Stimulated activated naive CD4-positive, alpha-beta T cell treated with Interleukin-2 at 50 U/mL for 16 hours (primary cell): ENCODE data around the gene ZNF223.

ENCODE experiments used
- DNase-seq: peaks from one replicate; lab custom pipeline; 2025; lab: John Stamatoyannopoulos, UW

Gene ZNF223

DNA sequence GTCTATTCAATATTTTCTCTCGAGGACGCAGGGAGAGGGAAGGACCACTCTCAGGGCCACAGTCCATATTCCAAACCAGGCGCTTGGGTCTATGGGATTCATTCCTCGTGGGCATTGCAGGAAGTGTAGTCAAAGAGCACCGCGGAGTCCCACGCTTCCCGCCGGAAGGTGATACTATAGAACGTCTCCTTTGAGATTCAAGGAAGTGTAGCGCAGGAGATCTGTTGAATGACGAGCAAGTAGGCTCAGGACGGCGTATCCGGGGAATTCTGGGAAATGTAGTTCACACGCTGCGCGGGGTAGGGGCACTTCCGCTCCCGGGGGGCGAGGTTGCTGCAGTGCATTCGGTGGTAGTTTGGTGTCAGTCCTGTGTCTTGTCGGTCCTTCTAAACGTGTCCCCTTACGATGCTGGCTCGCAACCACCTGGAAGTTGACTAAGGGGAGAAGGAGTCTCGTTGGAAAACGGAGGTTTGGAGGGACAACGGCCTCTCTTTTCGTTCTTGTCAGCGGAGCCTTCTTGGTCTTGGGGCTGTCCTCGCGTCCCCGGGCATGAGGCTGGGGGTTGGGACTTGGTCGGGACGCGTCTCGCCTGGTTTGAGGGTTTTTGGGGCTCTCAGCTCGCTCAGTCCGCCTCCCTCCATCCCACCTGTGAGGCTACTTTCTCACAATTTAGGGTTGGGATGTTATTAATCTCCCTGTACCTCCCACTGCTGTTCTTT is 20.1 kb downstream of the ZNF223 start, which contains the start of gene ZNF284:
Gene ZNF284, plus strand, starts transcription at position 336 of the 719 bp plus-strand sequence. CDS start 4,231 bp downstream, outside the sequence.
- DNase-seq: peak; percentile 75

DNA sequence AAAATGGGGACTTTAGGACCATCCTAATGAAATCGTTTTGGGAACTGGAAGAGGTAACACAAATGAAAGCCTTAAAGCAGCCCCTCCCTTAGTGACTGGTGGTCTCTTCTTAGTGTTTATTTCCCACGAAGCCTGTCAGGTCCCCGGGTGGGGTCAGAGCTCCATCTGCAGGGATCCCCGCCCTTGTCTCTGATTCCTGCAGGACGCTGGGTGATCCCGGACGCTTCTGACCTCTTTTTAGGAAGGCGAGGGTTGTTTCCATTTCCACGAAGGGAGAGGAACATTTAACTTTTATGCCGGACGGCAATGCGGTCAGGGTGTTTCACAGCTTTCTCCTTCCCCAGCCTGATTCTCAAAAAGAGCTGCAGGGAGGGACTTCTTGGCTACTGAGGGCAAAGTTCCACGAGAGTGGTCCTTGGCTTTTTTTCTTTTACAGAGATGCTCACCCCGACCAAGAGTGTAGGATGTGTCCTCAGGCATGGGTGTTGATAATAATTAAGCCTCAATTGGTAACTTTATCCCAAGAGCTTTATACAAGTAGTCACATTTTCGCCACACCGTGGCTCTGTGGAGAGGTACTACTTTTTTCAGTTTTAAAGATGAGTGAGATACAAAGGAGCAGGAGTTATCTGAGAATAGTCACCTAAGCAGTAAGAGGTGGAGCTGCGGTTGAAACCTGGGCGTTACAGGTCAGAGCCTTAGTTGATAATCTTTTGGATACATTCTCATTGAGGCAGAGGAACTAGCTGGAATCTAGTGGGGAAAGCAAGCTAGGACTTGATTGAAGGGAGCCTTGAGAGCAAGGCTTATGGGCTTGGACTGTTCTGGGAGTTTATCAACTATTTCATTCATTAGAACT is 20.9 kb downstream of the ZNF223 start:
- DNase-seq: no peak

DNA sequence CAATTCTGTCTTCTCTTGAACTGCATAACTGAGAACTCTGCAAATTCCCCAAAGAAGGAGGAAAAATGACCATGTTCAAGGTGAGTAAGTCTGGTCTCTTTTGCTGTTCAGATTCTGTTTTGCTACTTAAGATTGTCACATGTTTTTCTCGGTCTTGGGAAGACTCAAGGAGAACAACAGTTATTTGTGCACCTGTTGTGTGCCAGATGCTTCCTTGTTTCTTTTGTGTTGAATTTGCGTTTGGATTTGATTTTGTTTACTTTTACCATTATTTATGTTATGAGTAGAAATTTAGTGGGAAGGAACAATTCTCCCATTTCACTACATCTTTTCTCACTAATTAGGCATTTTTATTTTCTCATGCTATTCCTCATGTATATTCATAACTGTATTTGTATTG is 24.5 kb downstream of the ZNF223 start:
- no peak for DNase-seq

DNA sequence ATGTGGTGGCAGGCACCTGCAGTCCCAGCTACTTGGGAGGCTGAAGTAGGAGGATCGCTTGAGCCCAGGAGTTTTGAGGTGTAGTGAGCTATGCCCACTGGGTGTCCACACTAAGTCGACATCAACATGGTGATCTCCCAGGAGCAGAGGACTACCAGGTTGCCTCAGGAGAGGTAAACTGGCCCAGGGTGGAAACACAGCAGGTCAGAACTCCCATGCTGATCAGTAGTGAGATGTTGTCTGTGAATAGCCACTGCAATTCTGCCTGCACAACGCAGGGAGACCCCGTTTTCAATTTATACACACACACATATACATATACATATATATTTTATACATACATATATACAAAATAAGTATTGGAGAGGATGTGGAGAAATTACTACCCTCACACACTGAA is 40.3 kb downstream of the ZNF223 start:
- no peak for DNase-seq

DNA sequence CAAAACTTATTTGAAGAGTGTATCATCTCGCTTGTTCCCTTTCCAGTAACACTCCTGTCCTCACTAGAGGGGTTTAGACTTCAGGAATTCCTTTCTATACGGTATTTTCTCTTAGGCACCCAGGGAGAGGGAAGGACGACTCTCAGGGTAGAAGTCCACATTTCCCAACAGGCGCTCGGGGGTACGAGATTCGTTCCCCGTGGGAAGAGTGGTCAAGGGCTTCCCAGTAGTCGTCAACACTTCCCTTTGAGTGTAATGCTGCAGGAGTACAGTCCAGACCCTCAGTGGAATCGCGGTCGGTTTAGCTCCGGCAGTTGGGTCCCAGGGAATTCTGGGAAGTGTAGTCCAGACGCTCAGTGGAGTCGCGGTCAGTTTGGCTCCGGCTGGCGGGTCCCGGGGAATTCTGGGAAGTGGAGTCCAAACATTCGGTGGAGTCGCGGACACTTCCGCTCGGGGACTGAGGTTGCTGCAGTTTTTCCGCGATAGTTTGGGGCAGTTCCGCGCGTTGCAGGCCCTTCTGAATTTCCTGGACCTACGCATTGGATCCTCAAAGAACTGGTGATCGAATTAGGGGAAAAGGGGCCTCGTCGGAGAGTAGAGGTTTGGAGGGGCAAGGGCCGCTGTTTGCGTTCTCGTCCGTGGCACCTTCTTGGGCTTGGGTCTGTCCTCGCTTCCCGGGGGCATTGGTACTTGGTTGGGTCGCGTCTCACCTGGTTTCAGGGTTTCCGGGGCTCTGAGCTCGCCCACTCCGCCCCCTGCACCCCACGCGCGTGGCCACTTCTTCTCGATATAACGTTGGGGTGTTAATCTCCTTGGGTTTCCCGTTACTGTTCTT is 42.3 kb downstream of the ZNF223 start, which contains the start of gene ZNF224:
Gene ZNF224, plus strand, starts transcription at position 431 of the 835 bp plus-strand sequence. CDS start 3,513 bp downstream, outside the sequence.
- peak; percentile 83 for DNase-seq

DNA sequence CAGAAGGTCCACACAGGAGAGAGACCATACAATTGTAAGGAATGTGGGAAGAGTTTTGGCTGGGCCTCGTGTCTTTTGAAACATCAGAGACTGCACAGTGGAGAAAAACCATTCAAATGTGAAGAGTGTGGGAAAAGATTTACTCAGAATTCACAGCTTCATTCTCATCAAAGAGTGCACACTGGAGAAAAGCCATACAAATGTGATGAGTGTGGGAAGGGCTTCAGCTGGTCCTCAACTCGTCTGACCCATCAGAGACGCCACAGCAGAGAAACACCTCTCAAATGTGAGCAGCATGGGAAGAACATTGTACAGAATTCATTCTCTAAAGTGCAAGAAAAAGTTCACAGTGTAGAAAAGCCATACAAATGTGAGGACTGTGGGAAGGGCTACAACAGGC is 55.9 kb downstream of the ZNF223 start:
- no peak for DNase-seq

DNA sequence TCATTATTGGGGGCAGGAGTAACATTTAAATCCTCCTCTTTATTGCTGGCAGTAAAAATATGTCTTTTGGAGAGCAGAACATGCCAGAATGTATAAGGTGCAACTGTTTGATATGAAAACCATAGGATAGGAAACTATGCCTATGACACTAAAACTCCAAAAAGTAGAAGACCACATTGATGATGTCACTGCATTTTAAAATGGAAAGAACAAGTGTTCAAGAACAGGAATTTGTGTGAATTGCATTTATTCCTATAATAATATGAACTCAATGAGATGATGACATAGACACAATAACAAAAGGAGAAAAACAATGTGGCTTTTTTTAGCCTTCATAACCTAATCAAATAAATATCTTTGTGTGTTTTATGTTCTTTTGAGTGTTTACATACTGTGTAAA is 57.6 kb downstream of the ZNF223 start:
- DNase-seq: no peak

DNA sequence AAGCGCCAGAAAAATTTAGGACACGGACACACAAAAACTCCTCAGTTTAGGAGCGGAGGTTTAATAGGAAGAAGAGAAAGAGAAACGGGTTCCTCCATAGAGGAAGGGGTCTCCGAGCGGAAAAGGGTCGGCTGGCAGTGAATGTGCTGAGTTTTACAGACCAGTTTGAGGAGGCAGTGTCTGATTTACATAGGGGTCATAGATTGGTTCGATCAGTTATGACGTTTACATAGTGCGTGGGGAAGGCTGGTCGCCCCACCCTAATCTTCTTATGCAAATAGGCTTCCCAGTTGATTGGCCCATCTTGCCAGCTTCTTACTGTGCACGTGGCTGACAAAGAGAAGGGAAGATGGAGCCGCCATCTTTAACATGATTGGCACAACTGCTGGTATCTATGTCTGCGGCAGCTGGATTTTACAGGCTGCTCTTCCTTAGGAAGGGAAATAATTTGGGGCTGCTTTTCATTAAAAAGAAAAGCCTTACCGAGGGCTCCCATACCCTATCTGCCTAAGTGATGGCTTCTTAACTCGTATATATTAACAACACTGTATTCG is 60.2 kb downstream of the ZNF223 start:
- no peak for DNase-seq

DNA sequence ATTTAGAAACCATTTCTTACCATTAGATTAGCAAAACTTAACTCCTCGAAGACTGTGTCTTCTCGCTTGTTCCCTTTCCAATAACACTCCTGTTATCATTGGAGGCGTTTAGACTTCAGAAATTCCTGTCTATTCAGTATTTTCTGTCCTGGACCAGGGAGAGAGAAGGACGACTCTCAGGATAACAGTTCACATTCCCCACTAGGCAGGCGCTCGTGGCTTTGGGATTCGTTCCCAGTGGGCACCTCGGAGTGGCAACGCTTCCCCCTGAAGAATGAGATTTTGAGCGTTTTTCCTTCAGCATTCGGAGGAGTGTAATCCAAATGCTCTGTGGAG is 60.9 kb downstream of the ZNF223 start:
- DNase-seq: no peak

DNA sequence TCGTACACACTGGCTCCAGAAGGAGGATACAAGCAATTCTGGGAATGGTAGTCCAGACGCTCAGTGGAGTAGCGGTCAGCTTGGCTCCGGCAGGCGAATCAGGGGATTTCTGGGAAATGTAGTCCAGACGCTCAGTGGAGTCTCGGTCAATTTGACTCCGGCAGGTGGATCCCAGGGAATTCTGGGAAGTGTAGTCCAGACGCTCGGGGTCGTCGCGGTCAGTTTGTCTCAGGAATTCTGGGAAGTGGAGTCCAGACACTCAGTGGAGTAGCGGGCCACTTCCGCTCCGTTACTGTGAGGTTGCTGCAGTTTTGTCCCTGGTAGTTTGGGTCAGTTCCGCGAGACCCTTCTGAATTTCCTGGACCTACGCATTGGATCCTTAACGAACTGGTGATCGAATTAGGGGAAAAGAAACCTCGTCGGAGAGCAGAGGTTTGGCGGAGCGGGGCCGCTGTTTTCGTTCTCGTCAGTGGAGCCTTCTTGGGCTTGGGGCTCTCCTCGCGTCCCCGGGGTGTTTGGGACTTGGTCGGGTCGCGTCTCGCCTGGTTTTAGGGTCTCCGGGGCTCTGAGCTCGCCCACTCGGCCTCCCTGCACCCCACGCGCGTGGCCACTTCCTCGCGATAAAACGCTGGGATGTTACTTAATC is 61.4 kb downstream of the ZNF223 start, which contains the start of gene ZNF225:
Gene ZNF225, plus strand, starts transcription at position 262 of the 646 bp plus-strand sequence. CDS start 2,429 bp downstream, outside the sequence.
- peak; percentile 84 for DNase-seq

DNA sequence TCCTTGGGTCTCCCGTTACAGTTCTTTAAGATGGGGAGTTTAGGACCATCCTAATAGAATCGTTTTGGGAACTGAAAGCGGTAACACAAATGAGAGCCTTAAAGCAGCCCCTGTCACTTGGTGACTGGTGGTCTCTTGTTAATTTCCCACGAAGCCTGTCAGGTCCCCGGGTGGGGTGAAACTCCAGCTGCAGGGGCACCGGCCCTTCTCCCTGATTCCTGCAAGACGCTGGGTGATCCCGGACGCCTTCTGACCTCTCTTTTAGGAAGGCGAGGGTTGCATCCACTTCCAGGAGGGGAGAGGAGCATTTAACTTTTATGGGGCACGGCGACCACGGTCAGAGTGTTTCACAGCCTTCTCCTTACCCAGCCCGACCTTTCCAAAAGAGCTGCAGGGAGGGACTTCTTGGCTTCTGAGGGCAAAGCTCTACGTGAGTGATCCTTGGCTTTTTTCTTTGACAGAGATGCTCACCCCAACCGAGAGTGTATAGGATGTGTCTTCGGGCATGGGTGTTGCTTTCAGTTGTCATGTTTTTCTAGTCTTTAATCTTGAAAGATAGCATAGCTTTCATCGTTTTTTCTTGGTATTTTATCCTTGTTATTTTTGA is 62.1 kb downstream of the ZNF223 start:
- no peak for DNase-seq
